ENCODE results near the gene FOXP1. TPM values are rescaled to one million over a fixed set of nuclear protein-coding genes. Genes with fewer than 3 reads are reported as not detected.

The FOXP1 gene
- total RNA-seq, 1 donor from 2014 or later: 107 TPM

DNA sequence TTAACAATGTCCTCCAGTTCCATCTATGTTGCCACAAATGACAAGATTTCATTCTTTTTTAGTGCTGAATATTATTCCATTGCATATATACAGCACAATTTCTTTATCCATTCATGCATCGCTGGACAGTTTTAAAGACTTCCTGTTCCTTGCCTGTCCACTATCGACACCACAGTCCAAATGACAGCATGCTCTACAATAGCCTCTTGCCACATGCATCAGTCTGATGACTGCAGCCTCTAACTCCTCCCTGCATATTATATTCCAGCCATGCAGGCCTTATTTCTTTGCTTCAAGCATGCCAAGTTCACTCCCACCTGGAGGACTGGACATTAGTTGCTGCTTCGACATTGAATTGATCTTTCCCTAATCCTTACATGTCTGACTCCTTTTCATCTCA is 306.2 kb downstream of the FOXP1 start:
- no peaks in the 10 kb centered on the region for H3K9me3 Mint-ChIP-seq (ENCODE audit: unreplicated experiment)

GRCh38 chr3:71276531-71276930 is 307.0 kb downstream of the FOXP1 start:
- peaks cover 5% of the 10 kb centered on the region for H3K4me1 Mint-ChIP-seq (ENCODE audit: low read depth, unreplicated experiment)

More for the DNA sequence above, 306.2 kb downstream of the FOXP1 start:
- Histone ChIP-seq H3K36me3 (ENCODE audit: insufficient read depth, low read length) (no peaks in the 10 kb centered on the region), H3K4me1 (ENCODE audit: insufficient read depth, low read length) (no peaks in the 10 kb centered on the region), H2AFZ (ENCODE audit: low read depth, low read length) (no peak overlapping the region), H3K9ac (ENCODE audit: low read length) (no peak overlapping the region), H3K4me2 (ENCODE audit: low read length) (no peak overlapping the region), H3K27me3 (ENCODE audit: insufficient read depth, low read length) (no peaks in the 10 kb centered on the region), H3K4me3 (ENCODE audit: insufficient read depth, low read depth, low read length) (no peak overlapping the region), H3K79me2 (ENCODE audit: insufficient read depth, low read length) (peaks cover 54% of the 10 kb centered on the region), H4K20me1 (ENCODE audit: insufficient read depth, low read length) (peaks cover 41% of the 10 kb centered on the region), H3K27ac (ENCODE audit: low read depth, low read length) (no peak overlapping the region), H3K9me3 (ENCODE audit: insufficient read depth, low read depth, low read length) (no peaks in the 10 kb centered on the region)
- H3K4me1 Mint-ChIP-seq (ENCODE audit: low read depth, unreplicated experiment): peaks cover 5% of the 10 kb centered on the region
- H3K27me3 Mint-ChIP-seq (ENCODE audit: low read depth, unreplicated experiment): no peaks in the 10 kb centered on the region
- TF ChIP-seq EZH2 (IDR thresholded peaks at IDR 0.05; ENCODE audit: insufficient read depth, low read length) (no peak), CTCF (IDR thresholded peaks at IDR 0.05; ENCODE audit: insufficient read depth, low read depth, low read length) (no peak)
- no peak for FAIRE-seq
- no peak overlapping the region for H3K4me3 Mint-ChIP-seq (ENCODE audit: unreplicated experiment)
- H3K36me3 Mint-ChIP-seq (ENCODE audit: low read depth, unreplicated experiment): peaks cover 4% of the 10 kb centered on the region
- no peak for DNase-seq (ENCODE audit: low read depth)
- H3K27ac Mint-ChIP-seq (ENCODE audit: unreplicated experiment): no peak overlapping the region

More at GRCh38 chr3:71276531-71276930, 307.0 kb downstream of the FOXP1 start:
- peaks cover 47% of the 10 kb centered on the region for H4K20me1 ChIP-seq (ENCODE audit: insufficient read depth, low read length)
- TF ChIP-seq CTCF (IDR thresholded peaks at IDR 0.05; ENCODE audit: insufficient read depth, low read depth, low read length) (no peak), EZH2 (IDR thresholded peaks at IDR 0.05; ENCODE audit: insufficient read depth, low read length) (no peak)
- Mint-ChIP-seq H3K4me3 (ENCODE audit: unreplicated experiment) (no peak overlapping the region), H3K9me3 (ENCODE audit: unreplicated experiment) (no peaks in the 10 kb centered on the region), H3K36me3 (ENCODE audit: low read depth, unreplicated experiment) (peaks cover 6% of the 10 kb centered on the region), H3K27ac (ENCODE audit: unreplicated experiment) (no peak overlapping the region), H3K27me3 (ENCODE audit: low read depth, unreplicated experiment) (no peaks in the 10 kb centered on the region)
- FAIRE-seq (no peak), DNase-seq (ENCODE audit: low read depth) (no peak)
- H3K4me1 ChIP-seq (ENCODE audit: insufficient read depth, low read length): no peaks in the 10 kb centered on the region
- H3K4me2 ChIP-seq (ENCODE audit: low read length): no peak overlapping the region
- H3K9me3 ChIP-seq (ENCODE audit: insufficient read depth, low read depth, low read length): no peaks in the 10 kb centered on the region
- no peak overlapping the region for H3K4me3 ChIP-seq (ENCODE audit: insufficient read depth, low read depth, low read length)
- no peak overlapping the region for H3K27ac ChIP-seq (ENCODE audit: low read depth, low read length)
- H3K9ac ChIP-seq (ENCODE audit: low read length): no peak overlapping the region
- no peaks in the 10 kb centered on the region for H3K36me3 ChIP-seq (ENCODE audit: insufficient read depth, low read length)
- H3K79me2 ChIP-seq (ENCODE audit: insufficient read depth, low read length): peaks cover 48% of the 10 kb centered on the region
- no peaks in the 10 kb centered on the region for H3K27me3 ChIP-seq (ENCODE audit: insufficient read depth, low read length)
- no peak overlapping the region for H2AFZ ChIP-seq (ENCODE audit: low read depth, low read length)

Measured in astrocyte (in vitro differentiated cells and primary cell).